KMS-11 (cell line): Measurements from ENCODE around the gene GREB1L.

ENCODE experiments used
- H2AFZ ChIP-seq: fragments of 200-600 bp; sonication (generic); 2 replicates; pipeline ENCODE4 v1.6.1; 2016; ENCODE audit warnings: antibody characterized with exemption, mixed run types, low read depth
- H3K27ac ChIP-seq: fragments of 200-600 bp; sonication (generic); 2 replicates; pipeline ENCODE4 v1.6.1; 2016; ENCODE audit warnings: mild to moderate bottlenecking, mixed run types
- H3K27me3 ChIP-seq: fragments of 200-600 bp; sonication (generic); 2 replicates; pipeline ENCODE4 v1.6.1; 2017; ENCODE audit warnings: mild to moderate bottlenecking, low read depth, mixed run types, moderate library complexity; ENCODE audit not compliant: insufficient read depth
- H3K36me3 ChIP-seq: fragments of 200-600 bp; sonication (generic); 2 replicates; pipeline ENCODE4 v1.6.1; 2017; ENCODE audit warnings: mild to moderate bottlenecking, mixed run types; ENCODE audit not compliant: insufficient read depth
- H3K4me1 ChIP-seq: fragments of 200-600 bp; sonication (generic); 2 replicates; pipeline ENCODE4 v1.6.1; 2016; ENCODE audit warnings: mild to moderate bottlenecking, low read depth, mixed run types; ENCODE audit not compliant: poor library complexity, severe bottlenecking
- H3K4me2 ChIP-seq: fragments of 200-600 bp; sonication (generic); 2 replicates; pipeline ENCODE4 v1.7.0; 2016; ENCODE audit warnings: mild to moderate bottlenecking, mixed run types
- H3K4me3 ChIP-seq: fragments of 200-600 bp; sonication (generic); IDR thresholded peaks from 2 replicates; pipeline ENCODE4 v1.6.1; 2017; ENCODE audit warnings: low read depth, low read length, mixed read lengths; ENCODE audit not compliant: insufficient read depth
- H3K79me2 ChIP-seq: fragments of 200-600 bp; sonication (generic); 2 replicates; pipeline ENCODE4 v1.6.1; 2016; ENCODE audit warnings: low read depth, mixed run types; ENCODE audit not compliant: insufficient read depth
- H3K9ac ChIP-seq: fragments of 200-600 bp; sonication (generic); 2 replicates; pipeline ENCODE4 v1.6.1; 2016; ENCODE audit warnings: mild to moderate bottlenecking, mixed run types
- H4K20me1 ChIP-seq: fragments of 200-600 bp; sonication (generic); 2 replicates; pipeline ENCODE4 v1.6.1; 2016; ENCODE audit warnings: mild to moderate bottlenecking, mixed run types; ENCODE audit not compliant: insufficient read depth
- TF ChIP-seq, protein P1 (sequence below): fragments of 200-600 bp; sonication (generic); conservative IDR thresholded peaks from 2 replicates; pipeline ENCODE4 v1.6.1; 2017; ENCODE audit warnings: low read depth, mild to moderate bottlenecking, antibody characterized with exemption, low read length, moderate library complexity, mixed read lengths

Gene GREB1L

DNA sequence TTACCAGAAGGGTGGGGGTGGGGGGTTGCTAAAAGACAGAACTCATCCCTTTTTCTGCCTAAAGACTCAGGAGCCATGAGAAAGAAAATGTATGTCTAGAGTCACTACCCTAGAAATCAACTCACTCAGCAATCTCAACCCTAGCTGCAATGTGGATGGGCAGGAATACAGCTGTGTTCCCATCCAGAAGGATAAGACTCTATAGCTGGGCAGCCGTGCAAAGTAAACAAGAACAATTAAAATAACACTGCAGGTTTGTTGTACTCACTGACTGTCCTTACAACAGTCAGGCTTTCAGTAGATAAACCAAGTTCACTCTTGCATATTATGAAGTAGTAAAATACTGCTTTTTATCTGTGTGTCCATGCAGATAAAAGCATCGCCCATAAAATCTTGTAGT lies 284.4 kb downstream of the GREB1L start:
- no peaks in the 10 kb centered on the region for H3K36me3 ChIP-seq
- no peak overlapping the region for H3K4me2 ChIP-seq
- TF ChIP-seq, protein P1, sequence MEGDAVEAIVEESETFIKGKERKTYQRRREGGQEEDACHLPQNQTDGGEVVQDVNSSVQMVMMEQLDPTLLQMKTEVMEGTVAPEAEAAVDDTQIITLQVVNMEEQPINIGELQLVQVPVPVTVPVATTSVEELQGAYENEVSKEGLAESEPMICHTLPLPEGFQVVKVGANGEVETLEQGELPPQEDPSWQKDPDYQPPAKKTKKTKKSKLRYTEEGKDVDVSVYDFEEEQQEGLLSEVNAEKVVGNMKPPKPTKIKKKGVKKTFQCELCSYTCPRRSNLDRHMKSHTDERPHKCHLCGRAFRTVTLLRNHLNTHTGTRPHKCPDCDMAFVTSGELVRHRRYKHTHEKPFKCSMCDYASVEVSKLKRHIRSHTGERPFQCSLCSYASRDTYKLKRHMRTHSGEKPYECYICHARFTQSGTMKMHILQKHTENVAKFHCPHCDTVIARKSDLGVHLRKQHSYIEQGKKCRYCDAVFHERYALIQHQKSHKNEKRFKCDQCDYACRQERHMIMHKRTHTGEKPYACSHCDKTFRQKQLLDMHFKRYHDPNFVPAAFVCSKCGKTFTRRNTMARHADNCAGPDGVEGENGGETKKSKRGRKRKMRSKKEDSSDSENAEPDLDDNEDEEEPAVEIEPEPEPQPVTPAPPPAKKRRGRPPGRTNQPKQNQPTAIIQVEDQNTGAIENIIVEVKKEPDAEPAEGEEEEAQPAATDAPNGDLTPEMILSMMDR = no peak
- H3K4me3 ChIP-seq = no peak overlapping the region
- no peak overlapping the region for H3K9ac ChIP-seq
- H3K27ac ChIP-seq = no peak overlapping the region
- H3K4me1 ChIP-seq = no peaks in the 10 kb centered on the region
- H3K79me2 ChIP-seq = no peaks in the 10 kb centered on the region
- no peaks in the 10 kb centered on the region for H3K27me3 ChIP-seq
- no peak overlapping the region for H2AFZ ChIP-seq
- no peaks in the 10 kb centered on the region for H4K20me1 ChIP-seq

GRCh38 chr18:21534327-21534726 lies 292.3 kb downstream of the GREB1L start:
- Histone ChIP-seq H2AFZ (no peak overlapping the region), H3K4me2 (no peak overlapping the region), H3K79me2 (no peaks in the 10 kb centered on the region), H3K36me3 (no peaks in the 10 kb centered on the region; the same call in 1 of the 2 replicates), H3K4me3 (no peak overlapping the region), H3K4me1 (no peaks in the 10 kb centered on the region), H3K9ac (no peak overlapping the region), H3K27me3 (no peaks in the 10 kb centered on the region), H4K20me1 (no peaks in the 10 kb centered on the region), H3K27ac (no peak overlapping the region)
- TF ChIP-seq, protein P1 = no peak

DNA sequence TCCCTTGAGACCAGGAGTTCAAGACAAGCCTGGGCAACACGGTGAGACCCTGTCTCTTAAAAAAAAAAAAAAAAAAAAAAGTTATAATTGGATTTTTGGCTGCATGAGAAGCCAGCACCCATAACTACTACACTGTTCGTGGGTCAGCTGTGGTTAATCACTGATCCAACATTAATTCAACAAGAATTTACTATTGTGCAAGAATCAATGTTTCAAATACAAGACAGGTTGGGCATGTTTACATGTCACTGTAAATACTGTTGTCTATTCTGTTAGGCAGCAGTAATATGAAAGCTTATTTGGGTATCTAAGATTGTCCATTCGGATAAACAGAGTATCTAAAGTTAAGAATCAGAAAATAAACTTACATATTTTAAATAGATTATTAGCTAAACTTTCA lies 296.2 kb downstream of the GREB1L start:
- TF ChIP-seq, protein P1 = no peak
- Histone ChIP-seq H3K79me2 (no peaks in the 10 kb centered on the region), H3K4me3 (no peak overlapping the region), H3K9ac (no peak overlapping the region), H2AFZ (no peak overlapping the region), H3K27me3 (no peaks in the 10 kb centered on the region), H4K20me1 (no peaks in the 10 kb centered on the region), H3K4me2 (no peak overlapping the region), H3K4me1 (no peaks in the 10 kb centered on the region), H3K36me3 (no peaks in the 10 kb centered on the region; the same call in 1 of the 2 replicates), H3K27ac (no peak overlapping the region)

GRCh38 chr18:21546423-21546822 lies 304.4 kb downstream of the GREB1L start:
- Histone ChIP-seq H3K9ac (no peak overlapping the region), H3K27ac (no peak overlapping the region), H3K36me3 (no peaks in the 10 kb centered on the region), H4K20me1 (no peaks in the 10 kb centered on the region), H3K27me3 (no peaks in the 10 kb centered on the region), H3K79me2 (no peaks in the 10 kb centered on the region), H3K4me3 (no peak overlapping the region), H3K4me2 (no peak overlapping the region), H3K4me1 (no peaks in the 10 kb centered on the region), H2AFZ (no peak overlapping the region)
- TF ChIP-seq, protein P1 = no peak

DNA sequence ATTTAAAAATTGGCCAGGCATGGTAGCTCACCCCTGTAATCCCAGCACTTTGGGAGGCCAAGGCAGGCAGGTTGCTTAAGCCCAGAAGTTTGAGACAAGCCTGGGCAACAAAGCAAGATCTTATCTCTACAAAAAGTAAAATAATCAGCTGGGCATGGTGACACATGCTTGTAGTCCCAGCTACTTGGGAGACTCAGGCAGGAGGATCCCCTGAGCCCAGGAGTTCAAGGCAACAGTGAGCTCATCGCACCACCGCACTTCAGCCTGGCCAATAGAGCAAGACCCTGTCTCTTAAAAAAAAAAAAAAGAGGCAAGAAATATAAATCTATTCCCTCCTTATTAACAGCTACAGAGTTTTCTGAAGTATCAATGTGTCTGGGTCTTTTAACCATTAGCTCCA lies 306.6 kb downstream of the GREB1L start:
- no peaks in the 10 kb centered on the region for H3K27me3 ChIP-seq
- no peaks in the 10 kb centered on the region for H3K79me2 ChIP-seq
- no peaks in the 10 kb centered on the region for H3K4me1 ChIP-seq
- no peaks in the 10 kb centered on the region for H4K20me1 ChIP-seq
- H3K27ac ChIP-seq = no peak overlapping the region
- TF ChIP-seq, protein P1 = no peak
- H3K36me3 ChIP-seq = no peaks in the 10 kb centered on the region
- no peak overlapping the region for H2AFZ ChIP-seq
- H3K4me3 ChIP-seq = no peak overlapping the region
- no peak overlapping the region for H3K4me2 ChIP-seq
- H3K9ac ChIP-seq = no peak overlapping the region
